ENCODE data around the gene ARNT2. TPM values are rescaled to one million over a fixed set of nuclear protein-coding genes. Genes with fewer than 3 reads are reported as not detected.
"Not testable (repeated sequence)": the region's sequence is repeated elsewhere in the genome, so short reads cannot be mapped to it uniquely, and the experiment has no call there.

The ARNT2 gene
- total RNA-seq, 1 experiment from 2014 or later = not detected

DNA sequence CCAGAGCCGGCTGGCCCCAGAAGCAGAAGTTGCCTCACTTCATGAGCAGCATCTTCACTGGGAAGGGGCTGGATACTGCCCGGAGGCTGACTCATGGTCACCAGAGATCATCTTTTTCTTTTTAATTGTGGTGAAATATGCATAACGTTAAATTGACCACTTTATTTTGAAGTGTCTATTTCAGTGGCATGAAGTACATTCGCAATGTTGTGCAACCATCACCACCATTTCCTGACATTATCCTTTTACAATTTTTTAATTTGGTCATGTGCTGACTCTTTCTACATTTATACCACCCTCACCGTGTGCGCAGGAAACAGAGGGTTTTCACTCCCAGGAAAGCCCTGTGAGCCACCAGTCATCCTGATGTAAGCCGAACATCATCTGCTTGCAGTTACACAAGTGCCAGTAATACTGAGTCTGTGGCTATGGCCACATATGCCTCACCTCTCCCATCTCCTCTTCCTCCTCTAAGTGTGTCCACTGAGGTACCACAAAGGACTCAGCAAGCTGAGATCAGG, 239.3 kb downstream of the ARNT2 start:
- Histone ChIP-seq H3K9me3 (ENCODE audit: low read length) (no peaks in the 10 kb centered on the region; the same call in 1 of the 2 replicates), H3K4me3 (ENCODE audit: low read length) (no peak overlapping the region), H3K79me2 (ENCODE audit: low read length) (no peaks in the 10 kb centered on the region), H3K27ac (ENCODE audit: low read length) (no peak overlapping the region), H3K36me3 (ENCODE audit: insufficient read depth, low read length) (no peaks in the 10 kb centered on the region), H3K9me2 (replicated peaks; ENCODE audit: insufficient read depth, low read length) (no peaks in the 10 kb centered on the region), H2AFZ (ENCODE audit: low read length) (no peak overlapping the region), H3K9ac (ENCODE audit: low read length) (no peak overlapping the region), H4K20me1 (ENCODE audit: insufficient read depth, low read depth, low read length) (no peaks in the 10 kb centered on the region), H3K4me2 (ENCODE audit: low read depth, low read length, poor library complexity, severe bottlenecking) (no peak overlapping the region), H3K27me3 (ENCODE audit: low read length) (no peaks in the 10 kb centered on the region), H3K4me1 (ENCODE audit: low read length) (no peaks in the 10 kb centered on the region)
- no peak for DNase-seq

DNA sequence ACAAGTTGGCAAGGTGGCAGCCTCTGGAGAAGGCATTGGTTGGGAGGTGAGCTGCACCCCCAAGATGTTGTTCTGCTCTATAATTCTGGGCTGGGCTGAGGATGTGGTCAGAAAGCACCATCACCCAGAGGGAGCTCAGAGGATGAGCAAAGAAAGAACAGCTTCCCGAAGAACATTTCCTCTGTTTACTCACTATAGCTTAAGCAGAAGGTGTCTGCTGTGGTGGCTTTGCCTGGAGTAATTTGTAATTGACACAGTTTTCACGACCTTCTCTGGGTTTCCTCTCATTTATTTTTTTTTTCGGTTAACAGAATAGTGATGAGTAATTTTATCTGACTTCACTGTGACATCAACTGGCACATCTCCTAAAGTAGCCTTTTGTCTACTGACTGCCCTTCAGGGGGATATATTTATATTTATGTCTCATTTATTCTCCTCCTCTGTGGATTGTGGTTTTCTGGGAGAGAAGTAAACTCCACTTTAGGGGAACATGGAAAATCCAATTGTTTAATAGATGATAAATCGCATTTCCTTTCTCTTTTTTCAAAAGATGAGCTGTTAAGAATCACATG, 241.4 kb downstream of the ARNT2 start:
- Histone ChIP-seq H3K9me3 (ENCODE audit: low read length) (no peaks in the 10 kb centered on the region; the same call in 1 of the 2 replicates), H3K27ac (ENCODE audit: low read length) (no peak overlapping the region), H4K20me1 (ENCODE audit: insufficient read depth, low read depth, low read length) (no peaks in the 10 kb centered on the region), H3K36me3 (ENCODE audit: insufficient read depth, low read length) (no peaks in the 10 kb centered on the region), H3K4me1 (ENCODE audit: low read length) (no peaks in the 10 kb centered on the region), H3K9ac (ENCODE audit: low read length) (no peak overlapping the region), H3K9me2 (replicated peaks; ENCODE audit: insufficient read depth, low read length) (no peaks in the 10 kb centered on the region), H3K4me2 (ENCODE audit: low read depth, low read length, poor library complexity, severe bottlenecking) (no peak overlapping the region), H3K79me2 (ENCODE audit: low read length) (no peaks in the 10 kb centered on the region), H3K27me3 (ENCODE audit: low read length) (no peaks in the 10 kb centered on the region), H3K4me3 (ENCODE audit: low read length) (no peak overlapping the region), H2AFZ (ENCODE audit: low read length) (no peak overlapping the region)
- no peak for DNase-seq

DNA sequence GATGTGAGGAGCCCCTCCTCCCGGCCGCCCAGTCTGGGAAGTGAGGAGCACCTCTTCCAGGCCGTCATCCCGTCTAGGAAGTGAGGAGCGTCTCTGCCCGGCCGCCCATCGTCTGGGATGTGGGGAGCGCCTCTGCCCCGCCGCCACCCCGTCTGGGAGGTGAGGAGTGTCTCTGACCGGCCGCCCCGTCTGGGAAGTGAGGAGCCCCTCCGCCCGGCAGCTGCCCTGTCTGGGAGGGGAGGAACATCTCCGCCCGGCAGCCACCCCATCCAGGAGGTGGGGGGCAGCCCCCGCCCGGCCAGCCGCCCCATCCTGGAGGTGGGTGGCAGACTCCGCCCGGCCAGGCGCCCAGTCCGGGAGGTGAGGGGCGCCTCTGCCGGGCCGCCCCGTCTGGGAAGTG, 243.2 kb downstream of the ARNT2 start:
- not testable (repeated sequence) for H2AFZ ChIP-seq (ENCODE audit: low read length); H3K36me3 ChIP-seq (ENCODE audit: insufficient read depth, low read length); H3K4me2 ChIP-seq (ENCODE audit: low read depth, low read length, poor library complexity, severe bottlenecking); H3K9ac ChIP-seq (ENCODE audit: low read length); DNase-seq; H3K27me3 ChIP-seq (ENCODE audit: low read length); H3K4me1 ChIP-seq (ENCODE audit: low read length); H3K79me2 ChIP-seq (ENCODE audit: low read length); H3K9me2 ChIP-seq (replicated peaks; ENCODE audit: insufficient read depth, low read length); H3K4me3 ChIP-seq (ENCODE audit: low read length); H3K27ac ChIP-seq (ENCODE audit: low read length); H4K20me1 ChIP-seq (ENCODE audit: insufficient read depth, low read depth, low read length); H3K9me3 ChIP-seq (ENCODE audit: low read length)

Other genes starting within 250 kb of the ARNT2 start
- not detected in 2 replicates for gene CTXND1, start 152.2 kb upstream of the ARNT2 start, total RNA-seq (2014; rRNA removed; shearing (Covaris generic); ENCODE audit: low replicate concordance)

Data from Karpas-422 (cell line).